Measurements from ENCODE around the gene HNRNPA0.

HNRNPA0 gene

DNA sequence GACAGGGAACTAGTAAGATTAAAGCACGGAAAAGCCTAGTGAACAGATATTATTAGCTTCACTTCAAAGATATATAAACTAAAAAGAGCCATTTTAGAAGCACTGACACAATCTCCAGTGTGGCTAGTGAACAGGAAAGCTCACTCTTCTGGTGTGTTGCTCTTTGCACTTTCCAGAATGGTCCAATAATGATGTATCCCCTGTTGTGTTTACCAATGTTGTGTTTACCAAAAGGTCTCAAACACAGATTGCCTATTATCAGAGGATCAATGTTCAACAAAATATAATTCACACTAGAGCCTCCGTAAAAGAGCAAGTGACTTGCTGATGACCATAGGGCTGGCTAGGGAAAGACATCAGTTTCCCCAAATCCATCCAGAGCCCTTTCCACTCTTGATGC is 29.9 kb downstream of the HNRNPA0 start:
- TF ChIP-seq, protein P1, sequence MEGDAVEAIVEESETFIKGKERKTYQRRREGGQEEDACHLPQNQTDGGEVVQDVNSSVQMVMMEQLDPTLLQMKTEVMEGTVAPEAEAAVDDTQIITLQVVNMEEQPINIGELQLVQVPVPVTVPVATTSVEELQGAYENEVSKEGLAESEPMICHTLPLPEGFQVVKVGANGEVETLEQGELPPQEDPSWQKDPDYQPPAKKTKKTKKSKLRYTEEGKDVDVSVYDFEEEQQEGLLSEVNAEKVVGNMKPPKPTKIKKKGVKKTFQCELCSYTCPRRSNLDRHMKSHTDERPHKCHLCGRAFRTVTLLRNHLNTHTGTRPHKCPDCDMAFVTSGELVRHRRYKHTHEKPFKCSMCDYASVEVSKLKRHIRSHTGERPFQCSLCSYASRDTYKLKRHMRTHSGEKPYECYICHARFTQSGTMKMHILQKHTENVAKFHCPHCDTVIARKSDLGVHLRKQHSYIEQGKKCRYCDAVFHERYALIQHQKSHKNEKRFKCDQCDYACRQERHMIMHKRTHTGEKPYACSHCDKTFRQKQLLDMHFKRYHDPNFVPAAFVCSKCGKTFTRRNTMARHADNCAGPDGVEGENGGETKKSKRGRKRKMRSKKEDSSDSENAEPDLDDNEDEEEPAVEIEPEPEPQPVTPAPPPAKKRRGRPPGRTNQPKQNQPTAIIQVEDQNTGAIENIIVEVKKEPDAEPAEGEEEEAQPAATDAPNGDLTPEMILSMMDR (IDR thresholded peaks at IDR 0.05; ENCODE audit: control extremely low read depth, extremely low read depth, low read depth, missing control alignments): no peak
- CTCF ChIA-PET: no interaction called here
- DNase-seq (ENCODE audit: extremely low spot score): no peak
- POLR2A ChIA-PET: no interaction called here

DNA sequence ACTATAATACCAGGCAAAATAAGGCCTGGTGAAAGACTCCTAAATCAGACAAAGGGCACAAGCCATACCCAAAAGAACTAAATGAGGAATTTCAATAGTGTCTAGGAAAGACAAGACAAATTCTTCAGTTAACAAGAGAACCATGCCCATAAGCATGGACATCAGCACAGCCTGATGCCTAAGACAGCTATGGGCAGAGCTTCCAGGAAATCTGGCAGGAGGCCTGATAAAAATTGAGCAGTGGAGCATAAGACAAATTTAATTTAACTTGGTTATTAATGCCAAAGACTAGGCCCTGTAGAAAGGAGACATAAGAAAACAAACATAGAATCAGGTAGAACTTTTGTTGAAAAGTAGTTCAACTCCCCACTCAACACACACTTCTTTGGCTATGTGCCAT is 35.6 kb downstream of the HNRNPA0 start:
- TF ChIP-seq, protein P1 (IDR thresholded peaks at IDR 0.05; ENCODE audit: control extremely low read depth, extremely low read depth, low read depth, missing control alignments): no peak
- no peak for DNase-seq (ENCODE audit: extremely low spot score)
- CTCF ChIA-PET: interaction anchor here (0.8 to 3.3 kb wide), 5 partner anchors 10 to 59 kb away, joined by 3 to 13 read pairs (median 5); no protein-coding TSS in a partner anchor
- POLR2A ChIA-PET: no interaction called here

DNA sequence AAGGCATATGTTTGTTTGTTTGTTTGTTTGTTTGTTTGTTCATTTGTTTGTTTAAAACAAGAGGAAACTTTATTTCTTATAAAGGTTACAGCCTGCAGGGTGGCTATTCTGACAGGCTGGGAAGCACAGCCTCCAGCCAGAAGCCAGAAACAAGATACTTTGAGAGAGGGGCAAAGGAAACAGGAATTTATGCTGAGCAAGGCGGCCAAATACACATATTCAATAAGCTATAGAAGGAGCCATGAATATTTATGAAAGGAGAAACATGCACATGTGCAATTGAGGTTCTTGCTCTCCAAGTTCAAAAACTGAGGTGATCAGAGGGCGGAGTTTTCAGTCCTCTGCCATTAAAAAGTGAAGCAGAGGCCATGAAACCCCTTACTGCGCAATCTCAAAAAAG is 37.8 kb downstream of the HNRNPA0 start:
- CTCF ChIA-PET: interaction anchor here (1.2 to 1.3 kb wide), 2 partner anchors 10 to 26 kb away, joined by 3 to 5 read pairs; no protein-coding TSS in a partner anchor

DNA sequence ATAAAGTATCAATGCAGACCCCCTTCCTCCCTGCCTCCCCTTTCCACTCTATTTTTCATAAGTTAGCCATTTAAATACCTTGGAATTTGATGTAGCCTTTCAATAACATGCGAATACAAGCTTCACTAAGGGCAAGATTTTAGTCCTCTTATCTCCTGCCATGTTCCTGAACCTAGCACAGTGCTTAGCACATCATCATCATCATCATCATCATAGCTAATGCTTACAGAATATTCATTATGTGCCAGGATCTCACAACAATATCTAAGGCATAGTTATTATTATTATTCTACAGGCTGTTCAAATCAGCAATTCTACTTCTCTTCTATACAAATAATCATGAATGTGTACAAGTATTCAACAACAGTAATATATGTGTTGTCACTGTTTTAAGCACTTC is 38.7 kb downstream of the HNRNPA0 start:
- POLR2A ChIA-PET: no interaction called here
- CTCF ChIA-PET: interaction anchor here (0.9 to 1.3 kb wide), 3 partner anchors 22 to 56 kb away, joined by 4 to 5 read pairs (median 4); no protein-coding TSS in a partner anchor
- TF ChIP-seq, protein P1 (IDR thresholded peaks at IDR 0.05; ENCODE audit: control extremely low read depth, extremely low read depth, low read depth, missing control alignments): no peak
- DNase-seq (ENCODE audit: extremely low spot score): no peak

More for the DNA sequence above, 37.8 kb downstream of the HNRNPA0 start:
- DNase-seq (ENCODE audit: extremely low spot score): no peak
- TF ChIP-seq, protein P1 (IDR thresholded peaks at IDR 0.05; ENCODE audit: control extremely low read depth, extremely low read depth, low read depth, missing control alignments): no peak
- POLR2A ChIA-PET: no interaction called here

DNA sequence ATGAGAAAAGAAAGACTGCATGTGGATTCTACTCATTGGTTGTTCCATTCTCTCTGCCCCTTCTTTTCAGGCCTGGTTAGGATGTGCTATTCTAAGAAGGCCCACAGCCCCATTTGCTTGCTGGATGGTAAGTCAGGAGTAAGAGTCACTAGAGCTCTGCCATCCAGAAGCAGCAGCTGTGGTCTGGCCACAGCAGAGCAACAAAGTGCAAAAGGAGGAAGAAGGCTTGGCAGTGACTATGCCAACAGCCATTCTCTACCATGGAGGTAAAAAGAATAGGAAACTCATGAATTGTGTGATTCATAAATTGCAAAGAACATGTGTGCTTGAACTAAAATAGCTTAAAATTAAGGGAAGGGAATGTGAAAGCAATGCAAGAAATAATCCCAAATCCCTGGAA is 39.2 kb downstream of the HNRNPA0 start:
- no peak for DNase-seq (ENCODE audit: extremely low spot score)
- ChIA-PET POLR2A (no interaction called here), CTCF (interaction anchor here (0.9 to 1.3 kb wide), 3 partner anchors 21 to 55 kb away, joined by 4 to 5 read pairs (median 4); no protein-coding TSS in a partner anchor)
- TF ChIP-seq, protein P1 (IDR thresholded peaks at IDR 0.05; ENCODE audit: control extremely low read depth, extremely low read depth, low read depth, missing control alignments): no peak

DNA sequence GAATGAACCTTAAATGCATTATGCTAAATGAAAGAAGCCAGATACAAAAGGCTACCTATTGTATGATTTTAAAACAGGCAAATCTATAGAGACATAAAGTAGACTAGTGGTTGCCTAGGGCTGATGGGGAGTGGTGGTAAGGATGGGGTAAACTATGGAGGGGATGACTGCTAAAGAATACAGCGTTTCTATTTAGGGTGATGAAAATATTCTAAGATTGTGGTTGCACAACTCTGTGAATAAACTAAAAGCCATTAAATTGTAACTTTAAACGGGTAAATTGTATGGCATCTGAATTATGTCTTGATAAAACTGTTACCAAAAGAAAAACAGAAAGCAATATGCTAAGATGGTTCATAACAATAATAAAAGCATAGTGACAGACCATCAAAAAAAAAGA is 39.7 kb downstream of the HNRNPA0 start:
- ChIA-PET CTCF (interaction anchor here (1.1 to 1.2 kb wide), 2 partner anchors 21 to 54 kb away, joined by 4 read pairs; no protein-coding TSS in a partner anchor), POLR2A (no interaction called here)
- TF ChIP-seq, protein P1 (IDR thresholded peaks at IDR 0.05; ENCODE audit: control extremely low read depth, extremely low read depth, low read depth, missing control alignments): no peak
- no peak for DNase-seq (ENCODE audit: extremely low spot score)

All from GM10248 (cell line).